Mucosa of gallbladder (tissue), 1 donor: ENCODE data around the gene SOS1. TPM values are rescaled to one million over a fixed set of nuclear protein-coding genes. Genes with fewer than 3 reads are reported as not detected.
"Not testable (repeated sequence)": the region's sequence is repeated elsewhere in the genome, so short reads cannot be mapped to it uniquely, and the experiment has no call there.

ENCODE experiments used
- DNase-seq: peaks from one replicate; pipeline ENCODE4 v3.0.0-alpha.2; 2020; ENCODE audit warnings: low spot score
- total RNA-seq: library from RNA; stranded (reverse); gene quantifications from one replicate; pipeline ENCODE4 v1.2.1, GENCODE V29; 2021
- donor health status: DM: no; HTN: no; CAD: no.

SOS1 gene
- total RNA-seq, 1 donor from 2014 or later = 42.1 TPM

GRCh38 chr2:39107156-39107555, 13.7 kb downstream of the SOS1 start:
- DNase-seq = no peak

GRCh38 chr2:39099870-39100728, 20.8 kb downstream of the SOS1 start:
- DNase-seq = no peak

GRCh38 chr2:39099310-39099869, 21.5 kb downstream of the SOS1 start:
- DNase-seq = no peak

- no peak for DNase-seq
Observed at GRCh38 chr2:39095624-39096023, 25.2 kb downstream of the SOS1 start.

GRCh38 chr2:39094717-39095363, 26.0 kb downstream of the SOS1 start:
- no peak for DNase-seq

GRCh38 chr2:39093218-39093898, 27.5 kb downstream of the SOS1 start:
- DNase-seq = no peak

GRCh38 chr2:39091543-39091942, 29.3 kb downstream of the SOS1 start:
- DNase-seq = no peak

- no peak for DNase-seq
Observed at GRCh38 chr2:39091063-39091462, 29.8 kb downstream of the SOS1 start.

- DNase-seq = no peak
Observed at GRCh38 chr2:39080152-39080551, 40.7 kb downstream of the SOS1 start.

GRCh38 chr2:39069890-39070465, 50.9 kb downstream of the SOS1 start:
- no peak for DNase-seq

- no peak for DNase-seq
Observed at GRCh38 chr2:39069136-39069515, 51.7 kb downstream of the SOS1 start.

- no peak for DNase-seq
Observed at GRCh38 chr2:39068299-39069135, 52.3 kb downstream of the SOS1 start.

- no peak for DNase-seq
Observed at GRCh38 chr2:39065616-39066015, 55.2 kb downstream of the SOS1 start.

- DNase-seq = no peak
Observed at GRCh38 chr2:39062320-39062719, 58.5 kb downstream of the SOS1 start.

- no peak for DNase-seq
Observed at GRCh38 chr2:39061280-39061679, 59.6 kb downstream of the SOS1 start.

- DNase-seq = no peak
Observed at GRCh38 chr2:39059366-39059952, 61.4 kb downstream of the SOS1 start.

- no peak for DNase-seq
Observed at GRCh38 chr2:39058101-39058500, 62.8 kb downstream of the SOS1 start.

GRCh38 chr2:39052665-39053064, 68.2 kb downstream of the SOS1 start:
- DNase-seq = not testable (repeated sequence)

GRCh38 chr2:39050109-39050508, 70.7 kb downstream of the SOS1 start:
- no peak for DNase-seq

GRCh38 chr2:39039072-39039471, 81.8 kb downstream of the SOS1 start:
- no peak for DNase-seq

GRCh38 chr2:39033980-39034379, 86.9 kb downstream of the SOS1 start:
- no peak for DNase-seq
